A673 (cell line): ENCODE results near the gene BCAS1. TPM values are rescaled to one million over a fixed set of nuclear protein-coding genes. Genes with fewer than 3 reads are reported as not detected.

Experiments used
- BruUV-seq: library from RNA; stranded (reverse); fragments of 400-500 nt; replicated peaks from 2 replicates; lab custom pipeline; 2021; lab: Mats Ljungman, UMichigan
- CTCF ChIA-PET: fragments of 300-600 bp; sonication (Branson Sonifier 250); formaldehyde crosslinking; loops from one replicate; lab custom pipeline; 2022; ENCODE audit warnings: antibody characterized with exemption; lab: Charles Lee
- POLR2A ChIA-PET: fragments of 300-600 bp; sonication (Branson Sonifier 250); formaldehyde crosslinking; loops from one replicate; lab custom pipeline; 2022; ENCODE audit warnings: antibody characterized with exemption; ENCODE audit not compliant: low non-redundant PET; lab: Charles Lee
- DNase-seq: peaks from one replicate; pipeline ENCODE4 v3.0.0-alpha.2; 2015; ENCODE audit warnings: low spot score
- H3K27ac ChIP-seq: fragments of 200-600 bp; sonication (generic); 2 replicates; pipeline ENCODE4 v1.5.1; 2016; ENCODE audit warnings: mixed run types, low read depth, mild to moderate bottlenecking, mixed read lengths, antibody characterized with exemption, low read length; ENCODE audit not compliant: poor library complexity, severe bottlenecking
- H3K27me3 ChIP-seq: fragments of 200-600 bp; sonication (generic); replicated peaks from 2 replicates; pipeline ENCODE4 v1.6.1; 2017; ENCODE audit warnings: mixed run types, low read depth, mild to moderate bottlenecking, mixed read lengths, antibody characterized with exemption, low read length; ENCODE audit not compliant: insufficient read depth, poor library complexity
- H3K36me3 ChIP-seq: fragments of 200-600 bp; sonication (generic); 2 replicates; pipeline ENCODE4 v1.6.1; 2016; ENCODE audit warnings: mixed run types, mild to moderate bottlenecking, mixed read lengths, antibody characterized with exemption, low read length; ENCODE audit not compliant: insufficient read depth, poor library complexity, severe bottlenecking
- H3K4me1 ChIP-seq: fragments of 200-600 bp; sonication (generic); 2 replicates; pipeline ENCODE4 v1.6.1; 2017; ENCODE audit warnings: mixed run types, mild to moderate bottlenecking, mixed read lengths, antibody characterized with exemption, low read length; ENCODE audit not compliant: insufficient read depth, poor library complexity, severe bottlenecking
- H3K4me3 ChIP-seq: fragments of 200-600 bp; sonication (generic); 2 replicates; pipeline ENCODE4 v1.5.1; 2016; ENCODE audit warnings: low read depth, mixed run types, mild to moderate bottlenecking, mixed read lengths, low read length; ENCODE audit not compliant: poor library complexity, severe bottlenecking
- H3K9me3 ChIP-seq: fragments of 200-600 bp; sonication (generic); 2 replicates; pipeline ENCODE4 v1.6.1; 2016; ENCODE audit warnings: mixed run types, low read depth, mild to moderate bottlenecking, mixed read lengths, antibody characterized with exemption, low read length; ENCODE audit not compliant: poor library complexity, severe bottlenecking
- EZH2 ChIP-seq: fragments of 200-600 bp; sonication (generic); IDR thresholded peaks from 2 replicates; pipeline ENCODE4 v1.6.1; 2017; ENCODE audit warnings: borderline replicate concordance, low read depth, mild to moderate bottlenecking, mixed read lengths, antibody characterized with exemption, low read length; ENCODE audit not compliant: poor library complexity, severe bottlenecking
- intact Hi-C: fragments of 100-400 bp; cut with micrococcal nuclease; formaldehyde crosslinking; loops from one replicate; pipeline ENCODE4 v1.10.0; 2022; ENCODE audit not compliant: unreplicated experiment
- total RNA-seq: library from RNA; stranded (reverse); gene quantifications from 2 replicates; pipeline ENCODE4 v1.2.3, GENCODE V29; 2021
- TF ChIP-seq, protein P1 (sequence below): fragments of 300-800, 200-600 bp; sonication (generic); conservative IDR thresholded peaks from 2 replicates; pipeline ENCODE4 v1.5.1; 2017; ENCODE audit warnings: low read depth, mild to moderate bottlenecking, antibody characterized with exemption, low read length, moderate library complexity, mixed read lengths

BCAS1 gene
- total RNA-seq, 1 experiment from 2014 or later: 1.4 TPM

- no peak overlapping the region for H3K27ac ChIP-seq
- no peak for DNase-seq
- H3K4me1 ChIP-seq: peaks cover 40% of the 10 kb centered on the region
- BruUV-seq: no TSS peak
- POLR2A ChIA-PET: no interaction called here
- intact Hi-C loops: no loop called here
- H3K4me3 ChIP-seq: no peak overlapping the region
- H3K9me3 ChIP-seq: peaks cover 18% of the 10 kb centered on the region
- H3K36me3 ChIP-seq: peaks cover 6% of the 10 kb centered on the region
- TF ChIP-seq, protein P1, sequence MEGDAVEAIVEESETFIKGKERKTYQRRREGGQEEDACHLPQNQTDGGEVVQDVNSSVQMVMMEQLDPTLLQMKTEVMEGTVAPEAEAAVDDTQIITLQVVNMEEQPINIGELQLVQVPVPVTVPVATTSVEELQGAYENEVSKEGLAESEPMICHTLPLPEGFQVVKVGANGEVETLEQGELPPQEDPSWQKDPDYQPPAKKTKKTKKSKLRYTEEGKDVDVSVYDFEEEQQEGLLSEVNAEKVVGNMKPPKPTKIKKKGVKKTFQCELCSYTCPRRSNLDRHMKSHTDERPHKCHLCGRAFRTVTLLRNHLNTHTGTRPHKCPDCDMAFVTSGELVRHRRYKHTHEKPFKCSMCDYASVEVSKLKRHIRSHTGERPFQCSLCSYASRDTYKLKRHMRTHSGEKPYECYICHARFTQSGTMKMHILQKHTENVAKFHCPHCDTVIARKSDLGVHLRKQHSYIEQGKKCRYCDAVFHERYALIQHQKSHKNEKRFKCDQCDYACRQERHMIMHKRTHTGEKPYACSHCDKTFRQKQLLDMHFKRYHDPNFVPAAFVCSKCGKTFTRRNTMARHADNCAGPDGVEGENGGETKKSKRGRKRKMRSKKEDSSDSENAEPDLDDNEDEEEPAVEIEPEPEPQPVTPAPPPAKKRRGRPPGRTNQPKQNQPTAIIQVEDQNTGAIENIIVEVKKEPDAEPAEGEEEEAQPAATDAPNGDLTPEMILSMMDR: no peak
- TF ChIP-seq EZH2: no peak
- CTCF ChIA-PET: interaction anchor here (0.6 kb wide), 1 partner anchor 109 kb away, joined by 8 read pairs; no protein-coding TSS in a partner anchor
- H3K27me3 ChIP-seq: no peaks in the 10 kb centered on the region
These were observed 115.4 kb downstream of the BCAS1 start for GRCh38 chr20:53954723-53955658.

DNA sequence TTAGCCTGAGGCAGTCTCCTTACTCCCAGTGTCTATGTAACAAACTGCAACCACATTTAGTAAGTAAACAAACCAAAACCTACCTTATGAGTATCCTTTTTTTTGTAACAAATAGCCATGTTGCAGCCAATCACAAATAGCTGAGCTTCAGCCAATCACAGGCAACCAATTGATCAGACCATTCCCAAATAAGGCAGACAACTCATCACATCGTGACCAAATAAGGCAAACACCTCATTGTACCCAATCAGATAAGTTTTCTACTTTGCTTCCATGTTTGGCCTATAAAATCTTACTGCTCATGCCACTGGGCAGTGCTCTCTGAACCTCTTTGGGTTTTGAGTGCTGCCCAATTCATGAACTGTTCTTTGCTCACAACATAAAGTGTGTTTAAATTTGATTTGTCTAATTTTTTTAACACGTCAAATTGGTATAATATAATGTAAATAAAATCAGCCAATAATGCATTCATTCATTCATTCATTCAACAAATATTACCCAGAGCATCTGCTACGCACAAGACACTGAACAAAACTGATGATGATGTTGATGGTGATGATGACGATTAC, 117.8 kb downstream of the BCAS1 start:
- TF ChIP-seq, protein P1: no peak
- no peak for TF ChIP-seq EZH2
- Histone ChIP-seq H3K9me3 (peaks cover 18% of the 10 kb centered on the region), H3K27ac (no peak overlapping the region), H3K36me3 (peaks cover 6% of the 10 kb centered on the region), H3K27me3 (no peaks in the 10 kb centered on the region), H3K4me1 (peaks cover 30% of the 10 kb centered on the region), H3K4me3 (no peak overlapping the region)
- ChIA-PET CTCF (no interaction called here), POLR2A (no interaction called here)
- no TSS peak for BruUV-seq
- DNase-seq: no peak
- intact Hi-C loops: no loop called here

GRCh38 chr20:53950578-53950977, 119.8 kb downstream of the BCAS1 start:
- ChIA-PET POLR2A (no interaction called here), CTCF (interaction anchor here (1.5 kb wide), 1 partner anchor 11 kb away, joined by 10 read pairs; no protein-coding TSS in a partner anchor)
- no TSS peak for BruUV-seq
- Histone ChIP-seq H3K27ac (peak overlapping the region; percentile 51), H3K4me1 (peaks cover 19% of the 10 kb centered on the region), H3K27me3 (no peaks in the 10 kb centered on the region), H3K4me3 (no peak overlapping the region), H3K9me3 (peaks cover 9% of the 10 kb centered on the region), H3K36me3 (no peaks in the 10 kb centered on the region)
- intact Hi-C loops: no loop called here
- no peak for DNase-seq
- TF ChIP-seq EZH2: no peak
- TF ChIP-seq, protein P1: no peak
